Measurements from ENCODE around the gene GIT2.
"Not testable (repeated sequence)": the region's sequence is repeated elsewhere in the genome, so short reads cannot be mapped to it uniquely, and the experiment has no call there.

Gene GIT2

DNA sequence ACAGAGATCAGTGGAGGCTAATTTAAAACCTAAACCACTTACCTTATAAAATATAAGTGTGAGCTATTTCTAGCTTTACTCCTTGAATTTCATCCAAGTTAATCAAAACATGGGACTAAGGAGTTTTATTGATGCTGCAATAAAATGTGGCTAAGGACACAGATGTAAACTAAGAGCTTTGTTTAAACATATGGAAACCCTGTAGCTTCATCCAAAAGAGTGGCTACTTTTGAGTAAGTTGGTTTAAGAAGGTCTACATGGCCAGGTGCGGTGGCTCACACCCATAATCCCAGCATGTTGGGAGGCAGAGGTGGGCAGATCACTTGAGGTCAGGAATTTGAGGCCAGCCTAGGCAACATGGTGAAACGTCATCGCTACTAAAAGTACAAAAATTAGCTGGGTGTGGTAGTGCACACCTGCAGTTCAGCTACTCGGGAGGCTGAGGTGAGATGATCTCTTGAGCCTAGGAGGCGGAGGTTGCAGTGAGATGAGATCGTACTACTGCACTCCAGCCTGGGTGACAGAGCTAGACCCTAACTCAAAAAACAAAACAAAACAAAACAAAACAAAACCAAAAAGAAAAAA is 55.7 kb downstream of the GIT2 start:
- no peak for DNase-seq

GRCh38 chr12:109939504-109939903 is 56.7 kb downstream of the GIT2 start:
- no peak for DNase-seq

DNA sequence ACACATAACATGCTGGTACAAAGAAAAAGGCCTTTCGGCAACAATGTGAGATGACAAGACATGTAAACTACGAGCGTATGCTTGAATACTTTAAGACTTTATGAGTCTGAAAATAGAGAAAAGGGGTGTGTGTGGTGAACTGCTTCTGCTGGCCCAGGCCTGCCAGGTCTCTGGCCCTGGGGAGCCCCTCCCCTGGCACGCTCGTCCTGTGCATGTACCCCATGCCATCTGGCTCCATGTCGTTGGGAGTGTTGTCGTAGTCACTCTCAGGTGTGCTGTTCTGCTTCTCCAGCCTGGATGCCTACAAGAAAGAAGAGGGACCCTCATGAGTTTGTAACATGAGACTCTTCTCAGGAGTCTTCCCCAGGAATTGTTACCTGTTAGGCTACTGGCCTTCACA is 57.2 kb downstream of the GIT2 start:
- DNase-seq = no peak

- DNase-seq = no peak
Measured at GRCh38 chr12:109937371-109937770, 58.8 kb downstream of the GIT2 start.

DNA sequence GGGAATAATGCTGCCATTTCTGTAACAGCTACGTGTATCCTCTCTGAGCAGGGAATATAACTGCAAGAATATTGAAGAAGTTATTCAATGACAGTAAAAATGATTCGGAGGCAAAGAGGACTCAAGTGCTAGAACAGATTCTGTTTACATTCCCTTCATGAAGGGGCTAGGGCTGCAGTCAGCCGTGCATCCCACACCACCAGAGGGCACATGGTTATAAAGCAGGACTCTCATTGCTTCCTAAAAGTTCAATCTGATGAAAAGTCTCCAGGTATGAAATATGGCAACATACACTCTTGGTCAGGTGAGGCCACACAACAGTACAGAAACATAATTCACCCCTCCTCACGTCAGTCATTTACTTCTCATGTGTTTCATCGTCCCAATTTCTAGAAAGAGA is 62.1 kb downstream of the GIT2 start:
- DNase-seq = no peak

- DNase-seq = no peak
Measured at GRCh38 chr12:109932878-109933503, 63.2 kb downstream of the GIT2 start.

DNA sequence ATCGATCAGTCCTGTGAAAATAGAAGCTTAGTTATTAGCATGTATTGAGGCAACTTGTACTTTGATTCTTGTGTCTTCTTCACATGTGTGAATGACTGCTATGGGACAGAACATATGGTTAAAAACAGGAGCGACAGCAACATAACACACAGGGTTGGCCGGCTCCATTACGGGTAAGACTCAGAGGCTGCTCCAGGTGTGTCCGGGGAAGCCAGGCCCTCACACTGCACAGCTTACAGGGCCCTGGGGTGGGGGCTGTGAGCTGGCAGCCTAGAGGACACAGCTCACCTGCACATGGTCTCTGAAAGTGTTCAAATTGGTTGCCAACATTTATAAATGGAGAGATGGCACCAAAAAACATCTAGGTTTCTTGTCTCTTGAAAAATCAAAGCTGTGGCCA is 65.0 kb downstream of the GIT2 start:
- no peak for DNase-seq

DNA sequence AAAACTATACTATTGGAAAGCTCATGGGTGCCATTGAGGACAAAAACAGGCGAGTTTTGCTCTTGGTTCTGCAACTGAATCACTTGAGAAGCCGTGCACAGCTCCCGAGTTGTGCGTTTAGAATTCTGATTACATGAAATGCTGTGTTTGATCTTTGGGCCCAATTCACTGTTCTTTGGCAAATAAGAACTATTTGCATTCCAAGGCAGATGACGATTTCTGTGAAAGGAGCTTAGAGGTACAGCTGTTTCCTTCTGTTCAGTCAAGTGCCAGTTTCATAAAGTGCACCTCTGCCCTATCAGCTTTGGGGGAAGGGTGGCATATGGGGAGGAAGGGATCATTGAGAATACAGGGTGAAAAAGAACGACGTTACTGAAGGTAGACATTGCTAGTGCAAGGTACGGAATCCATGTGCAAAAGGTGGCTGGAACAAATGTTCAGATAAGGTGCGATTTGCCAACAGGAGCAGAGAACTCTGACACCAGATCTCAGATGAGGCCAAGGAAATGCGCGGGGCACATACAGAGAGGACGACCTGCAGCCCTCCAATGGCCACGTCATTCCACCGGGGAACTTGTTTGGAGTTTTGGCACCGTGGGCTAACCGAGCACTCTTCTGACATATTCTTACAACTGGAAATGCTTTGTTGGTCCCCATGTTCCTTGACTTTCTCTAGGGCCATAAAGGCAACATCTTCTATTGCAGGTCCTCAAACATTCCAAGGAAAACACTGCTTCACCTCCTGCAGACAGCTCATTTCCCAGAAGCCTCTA is 66.0 kb downstream of the GIT2 start:
- DNase-seq = no peak

DNA sequence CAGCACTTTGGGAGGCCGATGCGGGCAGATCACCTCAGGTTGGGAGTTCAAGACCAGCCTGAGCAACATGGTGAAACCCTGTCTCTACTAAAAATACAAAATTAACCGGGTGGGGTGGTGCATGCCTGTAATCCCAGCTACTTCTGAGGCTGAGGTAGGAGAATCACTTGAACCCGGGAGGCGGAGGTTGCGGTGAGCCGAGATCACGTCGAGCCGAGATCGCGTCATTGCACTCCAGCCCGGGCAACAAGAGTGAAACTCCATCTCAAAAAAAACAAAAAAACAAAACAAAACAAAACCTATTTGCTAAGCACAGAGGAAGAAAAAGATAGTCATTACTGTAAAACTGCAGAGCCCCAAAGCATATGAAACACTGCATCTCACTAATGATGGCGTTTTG is 66.8 kb downstream of the GIT2 start:
- DNase-seq = not testable (repeated sequence)

DNA sequence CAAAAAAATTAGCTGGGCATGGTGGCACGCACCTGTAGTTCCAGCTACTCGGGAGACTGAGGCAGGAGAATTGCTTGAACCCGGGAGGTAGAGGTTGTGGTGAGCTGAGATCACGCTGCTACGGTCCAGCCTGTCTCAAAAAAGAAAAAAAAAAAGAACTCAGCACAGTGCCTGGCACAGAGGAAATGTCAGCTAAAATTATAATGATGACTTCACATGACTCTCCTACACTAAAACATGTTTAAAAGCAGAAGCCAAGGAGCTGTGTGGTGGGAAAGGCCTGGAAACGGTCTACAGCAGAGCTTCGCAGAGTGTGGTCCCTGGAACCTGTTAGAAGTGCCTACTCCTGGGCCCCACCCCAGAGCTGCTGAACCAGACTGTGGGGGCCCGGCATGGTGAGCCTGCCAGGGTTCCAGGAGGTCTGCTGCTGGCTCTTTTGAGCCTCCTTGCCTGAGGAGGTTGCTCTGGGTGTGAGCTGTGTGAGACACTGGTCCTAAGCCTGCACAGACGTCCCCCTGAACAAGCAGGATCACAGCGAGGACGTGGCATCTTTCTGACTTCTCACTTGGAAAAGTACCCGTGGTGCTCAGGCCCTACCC is 68.0 kb downstream of the GIT2 start:
- no peak for DNase-seq

- DNase-seq = peak; percentile 49
Measured at GRCh38 chr12:109927622-109928021, 68.5 kb downstream of the GIT2 start.

DNA sequence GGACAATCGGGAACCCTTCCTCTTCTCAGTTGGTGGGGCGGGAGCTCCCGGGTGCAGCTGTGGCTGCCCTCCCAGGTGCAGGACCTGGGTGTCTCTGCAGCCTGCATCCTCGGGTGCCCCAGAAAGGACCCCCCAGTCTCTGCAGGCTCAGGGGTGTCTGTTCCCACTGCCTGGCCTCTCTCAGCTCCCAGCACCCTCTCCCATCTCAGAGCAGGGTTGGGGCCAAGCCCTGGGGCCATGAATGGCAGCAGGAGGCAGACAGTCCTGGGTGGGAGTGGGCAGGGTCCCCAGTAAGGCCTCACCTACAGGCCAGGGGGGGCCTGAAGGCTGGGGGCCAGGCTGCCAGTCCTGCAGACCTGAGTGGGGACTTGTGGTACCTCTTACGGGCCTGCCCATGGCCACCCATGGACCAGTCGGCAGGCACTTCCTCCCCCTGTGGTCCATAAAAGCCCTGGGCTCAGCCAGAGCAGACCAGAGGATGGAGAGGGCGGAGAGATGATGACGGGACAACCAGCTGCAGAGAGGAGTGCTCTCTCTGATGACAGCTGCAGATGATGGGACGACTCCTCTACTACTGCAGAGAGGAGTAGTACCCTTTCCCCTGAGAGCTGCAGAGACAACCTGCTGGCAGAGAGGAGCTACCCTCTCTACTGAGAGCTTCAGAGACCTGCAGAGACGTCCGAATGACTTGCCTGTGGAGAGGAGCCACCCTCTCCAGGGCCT is 69.5 kb downstream of the GIT2 start:
- DNase-seq = no peak

GRCh38 chr12:109926016-109926415 is 70.2 kb downstream of the GIT2 start:
- DNase-seq = no peak

GRCh38 chr12:109925185-109925840 is 70.9 kb downstream of the GIT2 start:
- no peak for DNase-seq

DNA sequence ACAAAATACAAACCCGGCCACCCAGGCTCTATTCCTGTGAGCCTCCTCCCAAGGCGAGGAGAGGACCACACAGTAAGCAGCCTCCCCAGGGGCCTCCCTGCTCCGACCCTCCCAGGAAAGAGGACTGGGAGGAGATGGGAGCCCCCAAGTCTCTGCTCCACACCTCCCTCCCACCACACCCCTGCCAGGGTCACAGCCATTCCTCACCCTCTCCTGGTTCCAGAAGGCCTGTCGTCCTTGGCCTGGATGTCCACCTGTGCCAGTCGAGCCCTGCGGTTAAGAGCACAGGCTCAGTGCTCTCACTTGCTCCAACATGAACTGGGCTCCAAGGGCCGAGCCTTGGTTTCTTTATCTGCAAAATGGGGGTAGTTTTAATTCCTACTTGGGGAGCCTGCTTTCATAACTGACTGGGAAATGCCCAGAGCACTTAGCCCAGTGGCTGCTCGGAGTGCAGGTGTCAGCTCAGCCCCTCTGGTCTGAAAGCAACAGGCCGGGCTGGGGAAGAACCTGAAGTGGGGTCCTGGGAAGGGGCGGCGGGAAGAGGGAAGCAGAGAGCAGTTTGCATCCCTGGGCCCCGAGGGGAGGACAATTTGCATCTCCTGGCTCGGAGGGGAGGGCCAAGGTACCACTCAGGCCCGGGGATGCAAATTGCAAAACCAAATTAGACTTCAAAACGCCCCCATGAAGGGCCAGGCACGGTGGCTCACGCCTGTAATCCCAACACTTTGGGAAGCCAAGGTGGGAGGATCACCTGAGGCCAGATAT is 72.5 kb downstream of the GIT2 start:
- no peak for DNase-seq

DNA sequence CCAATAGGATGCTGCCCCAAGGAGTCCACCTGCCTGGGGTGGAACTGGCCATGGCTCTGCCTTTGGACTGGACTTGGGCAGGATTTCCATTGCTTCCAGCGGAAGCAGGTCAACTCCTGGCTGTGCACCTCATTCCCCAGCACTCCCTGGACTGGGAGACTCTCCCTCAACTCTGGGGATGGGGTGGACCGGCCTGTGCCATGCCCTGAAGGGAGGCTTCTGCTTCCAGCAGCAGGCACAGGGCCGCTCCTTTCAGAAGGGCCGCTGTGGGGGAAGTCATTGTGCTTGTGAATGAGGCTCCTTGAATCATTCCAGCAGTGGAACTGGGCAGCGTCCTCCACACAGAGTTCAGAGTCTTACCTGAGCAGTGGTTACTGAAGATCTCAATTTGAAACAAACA is 73.1 kb downstream of the GIT2 start:
- no peak for DNase-seq

- no peak for DNase-seq
Measured at GRCh38 chr12:109921982-109922381, 74.2 kb downstream of the GIT2 start.

DNA sequence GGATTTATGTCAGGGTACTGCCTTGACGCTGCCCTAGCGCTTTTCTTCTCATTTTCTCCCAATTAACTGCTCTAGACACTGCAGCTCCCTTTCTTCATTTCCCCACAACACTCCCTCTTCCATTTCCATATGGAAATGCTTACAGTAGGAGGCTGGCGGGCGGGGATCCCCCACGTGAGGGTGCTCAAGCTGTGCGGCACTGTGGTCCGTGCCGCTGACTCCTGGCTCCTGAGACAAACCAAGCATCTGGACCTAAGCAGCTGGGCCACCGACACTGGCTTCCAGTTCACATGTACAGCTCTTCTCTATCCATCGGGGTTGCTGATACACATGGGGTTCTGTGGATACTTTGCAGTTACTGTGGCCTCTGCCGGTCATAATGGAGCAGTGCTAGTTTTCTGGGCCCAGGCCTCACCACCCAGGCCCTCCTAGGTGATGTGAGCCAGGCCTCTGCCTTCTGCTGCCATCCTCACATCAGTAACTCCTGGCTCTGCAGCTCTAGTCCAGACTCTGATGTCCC is 75.8 kb downstream of the GIT2 start:
- no peak for DNase-seq

DNA sequence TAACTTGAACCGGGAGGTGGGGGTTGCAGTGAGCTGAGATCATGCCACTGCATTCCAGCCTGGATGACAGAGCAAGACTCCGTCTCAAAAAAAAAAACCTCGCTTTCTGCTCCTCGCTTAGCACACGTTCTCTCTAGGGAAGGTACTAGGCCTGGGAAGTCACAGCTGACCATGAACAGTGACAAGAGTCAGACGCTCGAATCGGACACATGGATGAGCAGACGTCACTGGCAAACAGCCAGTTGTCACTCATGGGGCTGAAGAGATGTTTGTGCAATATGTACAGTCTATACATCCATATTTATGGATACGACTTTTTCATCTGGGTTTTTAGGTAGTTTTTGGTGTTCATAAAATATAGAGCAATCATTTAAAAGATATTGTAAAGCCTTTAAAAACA is 76.7 kb downstream of the GIT2 start:
- no peak for DNase-seq

DNA sequence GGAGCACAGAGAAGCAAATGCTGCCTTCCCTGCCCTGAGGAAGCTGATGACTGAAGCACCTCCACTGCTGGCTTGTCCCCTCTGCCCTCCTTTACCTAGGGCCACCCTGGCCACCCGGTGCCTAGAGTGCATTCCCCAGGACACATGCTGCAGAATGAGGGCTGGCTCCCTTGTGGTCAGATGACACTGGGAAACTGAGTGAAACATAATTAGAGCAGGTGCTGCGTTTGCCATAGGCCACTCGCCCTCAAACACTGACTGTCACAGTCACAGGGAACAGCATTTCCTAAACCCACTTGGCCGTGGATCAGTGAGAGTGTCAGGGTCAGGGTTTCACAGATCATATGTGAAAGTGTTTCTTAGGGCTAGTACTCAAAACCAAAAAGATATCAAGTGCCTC is 80.1 kb downstream of the GIT2 start:
- no peak for DNase-seq

DNA sequence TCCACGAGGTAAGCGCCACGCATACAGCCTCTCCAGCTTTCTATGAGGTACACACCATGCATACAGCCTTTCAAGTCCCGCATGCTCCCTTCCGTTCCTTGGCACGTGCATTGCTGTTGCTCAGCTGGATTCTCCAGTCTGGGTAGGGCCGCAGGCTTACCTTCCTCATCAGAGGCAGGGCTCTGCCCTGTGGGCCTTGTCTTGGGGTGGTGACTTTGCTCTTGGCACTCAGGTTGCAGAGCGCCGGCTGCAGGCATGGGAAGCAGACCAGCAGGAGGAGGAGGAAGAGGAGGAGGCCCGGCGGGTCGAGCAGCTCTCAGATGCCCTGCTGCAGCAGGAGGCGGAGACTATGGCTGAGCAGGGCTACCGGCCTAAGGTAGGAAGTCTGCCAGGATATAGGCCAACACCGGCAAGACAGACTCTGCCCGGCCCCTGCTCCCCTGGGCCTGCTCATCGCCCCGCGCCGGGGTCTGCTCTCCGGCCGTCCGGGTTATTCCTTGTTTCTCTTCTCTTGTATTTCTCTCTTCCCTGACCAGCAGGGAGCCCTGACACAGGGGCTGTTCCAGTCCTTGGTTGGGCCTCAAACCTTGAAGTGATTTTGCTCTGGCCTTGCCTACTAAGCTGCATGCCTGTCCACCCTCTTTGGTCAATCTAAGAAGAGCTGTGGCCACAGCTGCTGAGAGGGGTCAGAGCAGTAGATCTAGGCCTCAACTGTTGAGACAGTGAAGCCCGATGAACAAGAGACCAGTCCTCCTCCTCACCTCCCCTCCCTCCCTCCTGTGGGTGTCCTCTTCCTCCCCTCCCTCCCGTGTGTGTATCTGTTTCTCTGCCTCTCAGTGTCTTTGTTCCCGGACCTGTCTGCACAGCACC is 80.8 kb downstream of the GIT2 start:
- DNase-seq = no peak
